ENCODE results near the gene CCDC149.

CCDC149 gene

DNA sequence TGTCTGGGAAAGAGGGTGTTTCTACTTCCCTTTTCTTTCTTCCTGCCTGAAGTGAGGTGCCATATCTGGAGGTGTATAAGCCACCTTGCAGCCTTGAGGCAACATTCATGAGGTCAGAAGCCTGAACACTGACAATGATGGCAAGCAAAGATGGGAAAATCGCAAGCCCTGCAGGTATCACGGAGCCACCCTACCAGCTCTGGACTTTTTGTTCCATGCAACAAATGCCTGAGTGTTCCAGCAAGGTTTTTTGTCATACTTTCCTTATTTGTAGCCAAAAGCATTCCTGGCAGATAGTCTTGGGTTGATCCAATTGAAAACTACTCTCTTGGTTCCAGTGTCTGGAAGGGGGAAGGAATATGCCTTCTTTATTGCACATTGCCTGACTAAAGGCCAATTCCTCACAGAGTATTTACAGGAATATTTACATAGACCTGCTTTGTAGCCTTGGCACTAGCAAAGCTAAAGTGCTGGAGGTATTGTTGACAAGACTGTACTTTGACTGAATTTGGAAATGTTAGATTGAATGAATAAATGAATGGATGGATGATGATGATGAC lies 131.8 kb downstream of the CCDC149 start:
- in situ Hi-C loops (cut with HindIII; ENCODE audit: low sequenced_read_pairs): no loop called here

DNA sequence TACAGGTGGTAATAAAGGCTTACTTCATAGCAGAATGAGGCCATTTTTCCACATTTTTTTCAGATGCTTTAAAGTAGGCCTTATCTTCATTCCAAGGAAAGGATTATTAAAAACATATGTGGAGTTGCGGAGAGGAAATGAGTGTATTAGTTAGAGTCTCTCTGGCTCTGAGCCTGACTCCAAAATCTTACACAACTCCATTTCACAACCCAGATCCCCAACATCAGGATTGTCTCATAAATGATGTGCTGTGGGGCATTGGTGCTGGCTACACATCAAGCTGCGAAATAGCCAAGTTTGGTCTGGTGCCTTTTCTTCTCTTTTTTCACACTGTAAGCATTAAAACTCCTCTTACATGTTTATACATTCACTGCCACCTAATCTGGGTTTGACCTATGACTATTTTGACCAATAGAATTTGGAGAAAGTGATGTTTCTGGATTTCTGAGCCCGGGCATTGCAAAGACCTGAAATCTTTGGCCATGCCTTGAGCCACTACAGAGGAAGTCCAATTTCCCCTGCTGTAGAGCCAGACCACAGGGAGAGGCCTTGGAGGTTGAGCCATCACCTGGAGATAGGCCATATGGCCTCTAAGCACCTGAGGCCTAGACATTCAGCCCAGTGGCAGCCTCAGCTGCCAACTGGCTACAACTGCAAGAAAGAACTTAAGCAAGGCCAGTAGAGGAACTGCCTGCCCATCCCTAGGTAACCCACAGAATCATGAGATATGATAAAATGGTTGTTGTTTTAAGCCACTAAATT lies 134.2 kb downstream of the CCDC149 start:
- in situ Hi-C loops (cut with HindIII; ENCODE audit: low sequenced_read_pairs): no loop called here

DNA sequence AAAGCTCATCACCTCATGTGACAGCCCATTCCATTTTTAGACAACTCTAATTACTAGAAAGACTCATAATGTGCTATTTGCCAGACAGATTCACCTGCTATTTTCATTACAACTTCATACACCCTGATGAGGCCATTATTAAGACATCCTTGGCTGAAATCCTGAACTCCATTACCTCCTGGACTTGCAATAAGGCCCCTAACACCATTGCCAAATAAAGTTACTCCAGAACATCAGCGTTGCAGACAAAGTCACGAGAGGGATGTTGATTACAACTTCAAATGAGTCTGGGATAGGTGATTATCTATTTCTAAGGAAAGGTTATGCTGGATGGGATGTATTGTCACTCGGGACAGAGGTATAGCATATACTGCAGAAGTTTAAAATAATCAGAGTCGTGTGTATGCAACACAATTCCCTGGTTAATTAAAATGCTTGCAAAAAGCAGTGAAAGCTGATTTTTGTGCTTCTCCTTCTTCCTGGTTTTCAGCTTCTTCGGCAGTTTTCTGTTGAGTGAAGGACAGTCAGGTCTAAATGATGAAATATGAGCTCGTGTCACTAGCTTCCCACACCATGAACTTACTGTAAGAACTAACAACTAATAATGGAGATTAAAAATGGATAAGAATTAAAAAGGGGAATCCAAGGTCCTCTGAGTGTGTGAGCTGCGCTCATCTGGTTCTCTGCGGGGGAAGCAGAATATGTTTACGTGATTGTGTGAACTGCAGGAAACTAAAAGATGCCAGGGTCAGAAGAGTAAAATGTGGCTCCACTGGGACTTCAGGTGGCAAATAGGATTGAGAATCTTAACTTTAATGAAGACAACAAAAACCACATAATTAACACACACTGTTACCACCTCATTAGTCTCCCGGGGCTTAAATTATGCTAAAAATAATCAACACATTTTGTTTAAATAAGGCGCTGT lies 135.0 kb downstream of the CCDC149 start:
- in situ Hi-C loops (cut with HindIII; ENCODE audit: low sequenced_read_pairs): no loop called here

DNA sequence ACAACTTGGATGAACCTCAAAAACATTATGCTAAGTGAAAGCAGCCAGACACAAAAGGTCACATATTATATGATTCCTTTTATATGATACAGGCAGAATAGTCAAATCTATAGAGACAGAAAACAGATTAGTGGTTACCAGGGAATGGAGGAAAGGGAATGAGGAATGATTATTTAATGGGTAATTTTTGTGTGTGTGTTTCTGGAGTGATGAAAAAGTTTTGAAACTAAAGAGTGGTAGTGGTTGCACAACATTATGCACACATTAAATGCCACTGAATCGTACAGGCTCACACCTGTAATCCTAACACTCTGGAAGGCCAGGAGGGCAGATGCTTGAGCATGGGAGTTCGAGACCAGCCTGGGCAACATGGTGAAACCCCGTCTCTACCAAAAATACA lies 137.1 kb downstream of the CCDC149 start:
- in situ Hi-C loops (cut with HindIII; ENCODE audit: low sequenced_read_pairs): no loop called here

DNA sequence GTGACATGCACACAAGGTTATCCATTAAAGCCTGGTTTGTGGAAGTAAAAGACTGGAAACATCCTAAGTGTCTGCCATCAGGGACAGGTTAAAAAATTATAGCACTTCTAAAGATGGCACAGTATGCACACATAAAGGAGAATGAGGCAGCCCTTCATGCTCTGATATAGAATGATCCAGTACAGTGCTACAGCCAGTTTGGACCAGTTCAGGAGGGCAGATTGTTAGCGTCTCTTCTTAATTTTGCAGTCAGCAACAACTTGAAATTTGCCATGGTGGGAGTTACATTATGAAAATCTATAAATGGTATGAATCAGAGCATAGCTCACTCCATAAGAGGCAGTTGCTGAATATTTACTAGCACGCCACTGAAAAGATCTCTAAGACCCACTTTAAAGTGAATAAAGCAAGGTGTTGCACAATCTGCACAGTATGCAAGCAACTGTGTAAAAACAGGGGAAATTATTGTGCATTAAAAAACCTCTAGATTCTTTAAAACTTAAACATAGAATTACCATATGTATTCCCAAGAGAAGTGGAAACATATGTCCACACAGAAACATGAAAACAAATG lies 137.7 kb downstream of the CCDC149 start:
- in situ Hi-C loops (cut with HindIII; ENCODE audit: low sequenced_read_pairs): no loop called here

DNA sequence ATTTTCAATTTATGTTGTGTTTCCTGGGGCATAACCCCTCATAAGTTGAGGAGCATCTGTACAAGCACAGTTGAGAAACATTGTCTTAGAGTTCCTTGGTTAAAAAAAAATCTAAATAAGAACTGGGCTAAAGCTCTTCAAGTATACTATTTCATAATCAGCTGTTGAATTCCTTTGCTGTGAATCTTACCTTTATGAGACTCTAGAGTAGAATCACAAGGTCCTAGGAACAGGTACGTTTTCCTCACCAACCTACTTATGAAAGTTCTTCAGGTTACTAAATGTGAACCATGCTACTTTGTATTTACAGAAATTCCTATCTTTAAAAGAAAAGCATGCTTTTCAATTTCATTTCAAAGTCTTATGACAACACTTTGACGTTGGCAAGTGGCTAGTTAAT lies 138.4 kb downstream of the CCDC149 start:
- in situ Hi-C loops (cut with HindIII; ENCODE audit: low sequenced_read_pairs): no loop called here

DNA sequence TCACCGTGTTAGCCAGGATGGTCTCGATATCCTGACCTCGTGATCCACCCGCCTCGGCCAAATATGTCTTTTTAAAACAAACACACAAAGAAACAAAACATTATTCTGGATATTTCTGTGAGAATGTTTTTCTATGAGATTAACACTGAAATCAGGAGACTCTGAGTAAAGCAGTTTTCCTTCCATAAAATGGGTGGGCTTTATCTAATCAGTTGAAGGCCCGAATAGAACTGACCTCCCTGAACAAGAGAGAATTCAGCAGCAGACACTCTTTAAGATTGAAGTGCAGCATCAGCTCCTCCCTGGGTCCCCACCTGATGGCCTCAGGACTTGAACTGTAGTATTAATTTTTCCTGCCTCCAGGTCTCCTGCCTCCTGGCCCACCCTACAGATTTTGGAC lies 139.9 kb downstream of the CCDC149 start:
- in situ Hi-C loops (cut with HindIII; ENCODE audit: low sequenced_read_pairs): no loop called here

DNA sequence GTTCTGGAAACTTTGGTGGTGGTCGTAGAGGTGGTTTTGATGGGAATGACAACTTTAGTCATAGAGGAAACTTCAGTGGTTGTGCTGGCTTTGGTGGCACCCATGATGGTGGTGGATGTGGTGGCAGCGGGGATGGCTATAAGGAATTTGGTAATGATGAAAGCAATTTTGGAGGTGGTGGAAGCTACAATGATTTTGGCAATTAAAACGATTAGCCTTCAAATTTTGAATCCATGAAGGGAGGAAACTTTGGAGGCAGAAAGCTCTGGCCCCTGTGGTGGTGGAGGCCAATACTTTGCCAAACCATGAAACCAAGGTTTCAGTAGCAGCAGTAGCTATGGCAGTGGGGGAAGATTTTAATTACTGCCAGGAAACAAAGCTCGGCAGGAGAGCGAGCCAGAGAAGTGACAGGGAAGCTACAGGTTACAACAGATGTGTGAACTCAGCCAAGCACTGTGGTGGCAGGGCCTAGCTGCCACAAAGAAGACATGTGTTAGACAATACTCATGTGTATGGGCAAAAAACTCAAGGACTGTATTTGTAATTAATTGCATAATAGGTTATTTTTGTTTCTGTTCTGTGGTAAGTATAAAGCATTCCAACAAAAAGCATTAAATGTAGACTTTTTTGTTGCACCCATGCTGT lies 140.7 kb downstream of the CCDC149 start:
- in situ Hi-C loops (cut with HindIII; ENCODE audit: low sequenced_read_pairs): no loop called here

DNA sequence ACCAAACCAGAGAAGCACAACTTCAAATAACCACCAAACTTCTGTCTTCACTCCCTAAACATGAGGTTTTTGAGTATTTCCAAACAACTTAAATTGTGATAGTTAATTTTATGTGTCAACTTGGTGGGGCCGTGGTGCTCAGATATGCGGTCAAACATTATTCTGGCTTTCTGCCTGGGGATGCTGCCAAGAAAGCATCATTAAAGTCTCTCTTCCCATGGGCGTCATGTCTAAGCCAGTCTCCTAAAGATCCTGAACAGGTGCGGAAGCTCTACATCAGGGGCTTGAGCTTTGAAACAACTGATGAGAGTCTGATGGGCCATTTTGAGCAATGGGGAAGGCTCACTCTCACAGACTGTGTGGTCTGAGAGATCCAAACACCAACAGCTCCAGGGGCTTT lies 141.6 kb downstream of the CCDC149 start:
- in situ Hi-C loops (cut with HindIII; ENCODE audit: low sequenced_read_pairs): no loop called here

DNA sequence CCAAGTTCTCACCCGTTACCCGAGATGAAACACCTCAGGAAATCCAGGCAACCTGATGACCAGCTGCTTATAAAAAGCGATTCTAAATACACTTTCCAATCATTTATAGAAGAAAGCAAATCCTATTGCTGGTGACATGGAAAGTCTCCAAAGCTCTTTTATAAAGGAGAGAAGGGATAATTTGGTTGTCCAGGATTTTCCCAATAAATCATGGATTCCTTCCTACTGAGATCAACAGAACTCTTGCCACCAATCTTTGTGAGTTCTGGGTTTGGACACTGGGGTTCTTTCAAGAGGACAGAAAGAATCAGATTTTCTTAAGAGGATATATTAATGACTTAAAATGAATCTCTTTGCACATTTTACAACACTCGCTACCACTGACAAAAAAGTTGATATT lies 142.2 kb downstream of the CCDC149 start:
- in situ Hi-C loops (cut with HindIII; ENCODE audit: low sequenced_read_pairs): no loop called here

DNA sequence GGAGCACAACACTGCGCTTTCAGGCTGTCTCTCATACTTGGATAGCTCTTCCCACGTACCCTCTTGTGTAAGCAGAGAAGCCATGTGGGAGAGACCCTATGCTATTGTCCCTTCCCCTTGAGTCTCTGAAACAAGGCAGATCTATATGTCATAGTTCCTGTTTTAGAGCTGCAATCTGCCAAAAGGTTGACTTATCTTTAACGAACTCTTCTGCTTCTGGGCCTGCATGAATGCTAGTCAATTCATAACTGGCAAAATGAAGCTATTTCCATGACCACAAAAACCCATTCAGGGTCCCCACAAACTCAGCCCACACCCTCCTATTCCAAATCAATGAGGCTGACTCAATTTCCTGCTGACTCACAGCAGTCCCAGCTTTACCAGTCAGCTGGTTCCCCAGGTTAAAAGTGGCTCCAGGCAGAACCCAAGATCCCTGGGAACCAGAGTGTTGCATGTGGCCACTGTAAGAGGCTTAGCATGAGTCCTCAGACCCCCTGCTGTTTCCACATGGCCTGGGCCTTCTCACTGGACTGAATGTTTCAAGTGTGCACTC lies 142.7 kb downstream of the CCDC149 start:
- in situ Hi-C loops (cut with HindIII; ENCODE audit: low sequenced_read_pairs): no loop called here

DNA sequence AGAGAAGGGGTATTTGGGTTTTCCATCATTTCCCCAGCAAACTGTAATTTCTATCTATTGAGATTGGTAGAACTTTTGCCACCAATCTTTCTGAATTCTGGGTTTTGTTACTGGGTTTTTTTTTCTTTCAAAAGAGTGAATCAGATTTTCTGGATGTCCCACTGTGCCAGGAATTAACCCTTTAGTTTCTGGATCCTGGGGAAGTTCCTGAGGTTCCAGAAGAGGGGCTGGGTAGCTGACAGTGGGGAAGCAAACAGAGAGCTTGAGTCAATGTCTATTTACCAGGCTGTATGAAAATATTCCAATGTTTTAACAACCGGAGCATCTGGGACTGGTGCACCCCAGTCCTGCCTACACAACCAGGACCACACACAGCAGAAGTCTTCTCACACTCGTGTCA lies 143.3 kb downstream of the CCDC149 start:
- in situ Hi-C loops (cut with HindIII; ENCODE audit: low sequenced_read_pairs): no loop called here

DNA sequence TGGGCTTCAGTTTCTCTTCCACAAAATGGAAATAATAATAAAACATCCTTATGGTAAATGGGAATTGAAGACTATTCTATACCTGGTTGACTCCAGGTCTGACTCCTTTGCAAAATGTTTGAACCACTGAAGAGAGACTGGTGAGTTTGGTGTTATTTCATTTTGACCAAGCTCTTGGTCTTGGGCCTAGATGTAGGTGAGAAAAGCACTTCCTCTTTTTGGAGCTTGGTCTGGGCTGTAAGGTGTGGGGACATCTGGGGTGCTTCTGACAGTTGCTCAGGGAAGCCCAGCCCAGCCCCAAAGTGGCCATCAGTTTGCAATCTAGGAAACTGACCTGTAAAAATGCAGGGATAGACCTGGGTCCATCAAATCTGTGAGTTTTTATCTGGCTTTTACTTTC lies 144.2 kb downstream of the CCDC149 start:
- in situ Hi-C loops (cut with HindIII; ENCODE audit: low sequenced_read_pairs): no loop called here

DNA sequence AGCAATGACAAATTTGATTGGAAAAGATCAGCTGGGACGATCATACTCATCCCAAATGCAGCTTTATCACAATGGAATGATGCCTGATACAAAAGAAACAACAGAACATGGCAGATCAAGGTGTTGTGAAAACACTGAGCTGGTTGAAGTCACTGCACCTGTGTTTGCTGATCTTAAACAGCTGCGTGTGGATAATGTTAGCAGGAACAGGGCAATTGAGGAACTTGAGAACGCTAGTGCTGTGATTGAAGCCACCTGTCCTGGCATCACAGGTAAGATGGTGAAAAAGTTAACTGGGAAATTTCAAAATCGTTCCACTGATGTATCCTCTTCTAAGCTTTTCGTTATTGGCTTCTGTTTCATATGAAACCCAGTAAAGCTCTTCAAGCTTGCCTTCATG lies 144.8 kb downstream of the CCDC149 start:
- in situ Hi-C loops (cut with HindIII; ENCODE audit: low sequenced_read_pairs): no loop called here

DNA sequence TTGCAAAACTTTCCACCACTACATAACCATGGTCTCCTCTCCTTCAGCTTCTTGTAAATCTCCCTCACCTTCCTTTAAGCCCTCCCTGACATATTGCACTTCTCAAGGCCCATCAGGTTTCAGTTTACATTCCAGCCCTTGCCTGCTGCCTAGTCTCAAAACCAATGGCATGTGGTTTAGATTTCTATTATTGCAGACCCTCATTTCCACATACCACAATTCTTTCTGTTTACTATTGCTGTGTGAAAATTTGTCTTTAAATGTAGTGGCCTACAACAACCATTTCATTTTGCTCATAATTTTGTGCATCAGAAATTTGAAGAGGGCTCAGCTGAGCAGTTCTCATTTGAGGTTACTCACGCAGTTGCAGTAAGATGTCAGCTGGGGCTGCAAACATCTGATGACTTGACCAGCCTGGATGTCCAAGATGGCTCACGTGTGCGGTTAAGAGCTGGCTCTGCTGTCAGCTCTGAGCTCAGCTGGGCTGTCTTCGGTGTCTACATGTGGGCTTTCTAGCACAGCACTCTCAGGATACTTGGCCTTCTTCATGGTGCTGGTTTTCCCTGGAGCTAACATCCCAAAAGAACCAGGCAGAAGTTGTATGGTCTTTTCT lies 147.4 kb downstream of the CCDC149 start:
- in situ Hi-C loops (cut with HindIII; ENCODE audit: low sequenced_read_pairs): no loop called here

DNA sequence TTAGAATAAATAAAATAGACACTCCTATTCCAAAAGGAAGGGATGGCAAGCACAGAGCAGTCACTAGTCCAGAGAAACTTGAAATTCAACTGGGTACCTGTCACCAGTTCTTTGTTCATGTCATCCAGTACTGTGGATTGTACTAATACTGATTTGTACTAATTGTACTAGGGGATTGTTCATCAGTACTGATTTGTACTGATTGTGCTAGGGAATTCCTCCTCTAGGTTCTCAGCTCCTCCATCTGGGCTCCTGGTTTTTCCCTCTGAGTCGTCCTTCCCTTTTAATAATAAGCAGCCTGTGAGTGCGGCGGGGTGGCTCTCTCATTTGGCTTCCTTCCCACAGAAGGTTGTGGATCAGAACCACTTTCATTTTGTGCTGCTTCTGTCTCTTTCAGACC lies 148.5 kb downstream of the CCDC149 start:
- in situ Hi-C loops (cut with HindIII; ENCODE audit: low sequenced_read_pairs): no loop called here

DNA sequence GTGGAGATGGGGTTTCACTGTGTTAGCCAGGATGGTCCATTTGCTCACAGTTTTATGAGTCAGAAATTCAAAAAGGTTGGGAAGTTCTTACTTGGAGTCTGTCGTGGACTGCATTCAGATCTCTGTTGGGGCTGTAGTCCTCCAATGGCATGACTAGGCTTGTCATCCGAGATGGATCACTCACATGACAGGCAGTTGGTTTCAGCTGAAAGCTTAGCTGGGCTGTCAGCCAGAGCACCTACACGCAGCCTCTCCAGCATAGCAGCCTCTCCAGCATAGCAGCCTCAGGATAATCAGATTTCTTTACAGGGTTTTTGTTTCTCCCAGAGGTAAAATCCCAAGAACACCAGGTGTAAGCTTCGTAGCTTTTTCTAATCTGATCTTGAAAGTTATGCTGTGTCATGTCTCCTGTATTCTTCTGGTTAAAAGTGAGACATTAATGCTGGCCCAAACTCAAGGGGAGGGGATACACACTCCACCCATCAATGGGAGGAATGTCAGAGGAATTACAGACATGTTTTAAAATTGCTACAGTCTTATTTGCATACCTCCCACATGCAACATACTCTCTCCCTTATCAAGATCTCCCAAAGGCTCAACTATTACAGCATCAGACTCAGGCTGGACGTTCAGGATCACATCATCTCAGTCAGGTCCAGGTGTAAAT lies 149.1 kb downstream of the CCDC149 start:
- in situ Hi-C loops (cut with HindIII; ENCODE audit: low sequenced_read_pairs): no loop called here

Measured in DLD1 (cell line).